ENCODE measurements around the gene CCL22. TPM values are rescaled to one million over a fixed set of nuclear protein-coding genes. Genes with fewer than 3 reads are reported as not detected.

Gene CCL22
- total RNA-seq, 1 experiment from 2014 or later = not detected

- TF ChIP-seq CTCF (conservative IDR thresholded peaks at IDR 0.05) = no peak
- no peaks in the 10 kb centered on the region; a peak in 1 of 5 replicates for H3K9me3 Mint-ChIP-seq
- Histone ChIP-seq H3K23me2 (ENCODE audit: insufficient read length, low read depth, low read length, poor library complexity, severe bottlenecking) (no peaks in the 10 kb centered on the region), H2BK20ac (ENCODE audit: low read depth, low read length, poor library complexity, severe bottlenecking) (no peak overlapping the region), H3K18ac (ENCODE audit: insufficient read length, low read depth, low read length) (no peak overlapping the region), H3K4me2 (ENCODE audit: insufficient read depth, insufficient read length, low read length) (no peak overlapping the region), H3K56ac (ENCODE audit: insufficient read length, low read depth, low read length) (no peak overlapping the region), H3K4ac (ENCODE audit: low read depth, low read length) (no peak overlapping the region), H3K27ac (ENCODE audit: insufficient read length, low read depth, low read length) (no peak overlapping the region), H3K14ac (ENCODE audit: insufficient read depth, low read length) (no peak overlapping the region), H3K27me3 (ENCODE audit: insufficient read depth, low read length) (no peaks in the 10 kb centered on the region), H3K23ac (ENCODE audit: insufficient read length, low read depth, low read length) (no peak overlapping the region), H3K9me3 (ENCODE audit: control insufficient read depth, low read depth, low read length) (no peaks in the 10 kb centered on the region), H4K8ac (replicated peaks; ENCODE audit: insufficient read length, low read depth, low read length) (no peak overlapping the region), H2AFZ (ENCODE audit: low read length) (no peak overlapping the region), H4K91ac (ENCODE audit: insufficient read length, low read depth, low read length) (no peak overlapping the region), H3K79me1 (ENCODE audit: insufficient read depth, low read depth, low read length, poor library complexity, severe bottlenecking) (no peaks in the 10 kb centered on the region), H3K4me1 (ENCODE audit: insufficient read depth, low read length) (no peaks in the 10 kb centered on the region; the same call in 1 of the 2 replicates), H2BK12ac (ENCODE audit: insufficient read length, low read depth, low read length) (no peak overlapping the region), H3T11ph (ENCODE audit: low read length) (no peak overlapping the region), H2AK5ac (ENCODE audit: insufficient read length, low read length) (no peak overlapping the region), H2BK5ac (ENCODE audit: insufficient read length, low read length) (no peak overlapping the region), H4K5ac (ENCODE audit: insufficient read length, low read depth, low read length) (no peak overlapping the region), H3K9ac (ENCODE audit: extremely low read depth, insufficient read length, low read length) (no peak overlapping the region), H4K20me1 (ENCODE audit: control insufficient read depth, insufficient read depth, insufficient read length) (peaks cover 5% of the 10 kb centered on the region), H2BK15ac (ENCODE audit: low read depth, low read length) (no peak overlapping the region), H2BK120ac (ENCODE audit: low read depth, low read length, poor library complexity, severe bottlenecking) (no peak overlapping the region), H3K79me2 (ENCODE audit: insufficient read depth, low read length) (no peaks in the 10 kb centered on the region)
- no peaks in the 10 kb centered on the region for H3K36me3 Mint-ChIP-seq (ENCODE audit: insufficient read depth in 1 of 3, low read depth in 3 of 3)
- H3K27ac Mint-ChIP-seq = peak overlapping the region in 1 of 3 experiments; percentile 35; a peak in 1 of 7 replicates
- peaks cover 9 to 19% of the 10 kb centered on the region in 2 experiments for H3K4me1 Mint-ChIP-seq
- peaks cover 6% of the 10 kb centered on the region for H3K27me3 Mint-ChIP-seq (ENCODE audit: low read depth)
- no peak overlapping the region for H3K4me3 Mint-ChIP-seq
- no peak for DNase-seq
- WGBS (ENCODE audit: extremely low coverage, insufficient read length, low lambda C conversion rate) = no CpG with 5 or more reads among the region's 1 CpG
Measured at GRCh38 chr16:57314161-57314785, 44.3 kb upstream of the CCL22 start.

Data from H9 (cell line).